Stimulated activated CD8-positive, alpha-beta memory T cell treated with anti-CD3 and anti-CD28 coated beads, Interleukin-15, amount 100 ng/mL, for 4 hours (primary cell): ENCODE data around the gene RPL7L1.
"Not testable (repeated sequence)": the region's sequence is repeated elsewhere in the genome, so short reads cannot be mapped to it uniquely, and the experiment has no call there.

ENCODE experiments used
- DNase-seq, 2 donors: peaks; one replicate each; pipeline ENCODE4 v3.0.0-alpha.2; 2020; ENCODE audit warnings: low read depth in 2 of 2

RPL7L1 gene

GRCh38 chr6:42879372-42880239, at the start of gene RPL7L1:
Gene RPL7L1, plus strand, starts transcription at chr6:42879616. Its CDS starts 295 bp downstream, at chr6:42879911.
- peak; percentile 66 to 77 for DNase-seq

GRCh38 chr6:42831237-42831636, 48.2 kb upstream of the RPL7L1 start:
- DNase-seq, result no peak

- DNase-seq, result no peak
Measured at GRCh38 chr6:42834056-42834455, 45.4 kb upstream of the RPL7L1 start.

GRCh38 chr6:42841844-42842584, 37.4 kb upstream of the RPL7L1 start:
- DNase-seq, result no peak

GRCh38 chr6:42845327-42845694, 34.1 kb upstream of the RPL7L1 start:
- DNase-seq, result no peak

GRCh38 chr6:42846505-42846904, 32.9 kb upstream of the RPL7L1 start:
- no peak for DNase-seq

- DNase-seq, result no peak
Measured at GRCh38 chr6:42848700-42849099, 30.7 kb upstream of the RPL7L1 start.

- no peak for DNase-seq
Measured at GRCh38 chr6:42851599-42851998, 27.8 kb upstream of the RPL7L1 start.

GRCh38 chr6:42860036-42860435, 19.4 kb upstream of the RPL7L1 start:
- DNase-seq, result no peak

GRCh38 chr6:42860481-42860880, 18.9 kb upstream of the RPL7L1 start:
- DNase-seq, result no peak

GRCh38 chr6:42864602-42865001, 14.8 kb upstream of the RPL7L1 start:
- DNase-seq, result no peak

- DNase-seq, result no peak
Measured at GRCh38 chr6:42870145-42870936, 9.1 kb upstream of the RPL7L1 start.

GRCh38 chr6:42871711-42872110, 7.7 kb upstream of the RPL7L1 start:
- DNase-seq, result no peak

- DNase-seq, result no peak
Measured at GRCh38 chr6:42873313-42873712, 6.1 kb upstream of the RPL7L1 start.

- DNase-seq, result no peak
Measured at GRCh38 chr6:42877695-42878094, 1.7 kb upstream of the RPL7L1 start.

- not testable (repeated sequence) for DNase-seq
Measured at GRCh38 chr6:42880240-42880817, 913 bp downstream of the RPL7L1 start.

GRCh38 chr6:42880871-42881270, 1.5 kb downstream of the RPL7L1 start:
- not testable (repeated sequence) for DNase-seq

GRCh38 chr6:42885702-42886101, 6.3 kb downstream of the RPL7L1 start:
- no peak for DNase-seq

GRCh38 chr6:42888201-42888600, 8.8 kb downstream of the RPL7L1 start:
- DNase-seq, result not testable (repeated sequence)

- no peak for DNase-seq
Measured at GRCh38 chr6:42889815-42890214, 10.4 kb downstream of the RPL7L1 start.

- DNase-seq, result peak; percentile 74 to 84
Measured at GRCh38 chr6:42890311-42891198, 11.1 kb downstream of the RPL7L1 start.
